H1 (cell line): Measurements from ENCODE around the gene MOB3C. TPM values are rescaled to one million over a fixed set of nuclear protein-coding genes. Genes with fewer than 3 reads are reported as not detected.

Experiments used
- CTCF ChIA-PET: fragments of 300-600 bp; sonication (Branson Sonifier 250); formaldehyde crosslinking; loops from one replicate; lab custom pipeline; 2021; ENCODE audit not compliant: partially characterized antibody; lab: Charles Lee
- POLR2A ChIA-PET: fragments of 300-600 bp; sonication (Branson Sonifier 250); formaldehyde crosslinking; loops from one replicate; lab custom pipeline; 2021; ENCODE audit warnings: inconsistent platforms; ENCODE audit not compliant: partially characterized antibody; lab: Charles Lee
- DNase-seq, 2 experiments: peaks; one replicate each; pipeline versions ENCODE4 v3.0.0 to v3.0.0-alpha.2; 2010 to 2022; ENCODE audit warnings: low spot score in 2 of 2, low read depth in 1 of 2, mixed read lengths in 1 of 2
- FAIRE-seq: peaks from 2 replicates; lab custom pipeline; 2011; peaks lifted over from hg19 to GRCh38; lab: Jason Lieb, UNC
- H2AFZ ChIP-seq: 2 replicates; pipeline ENCODE4 v1.8.1; 2012; ENCODE audit warnings: low read length, inconsistent platforms
- H2AK5ac ChIP-seq: 2 replicates; pipeline ENCODE4 v1.6.1; 2013; ENCODE audit warnings: low read depth, low read length
- H2BK120ac ChIP-seq: replicated peaks from 2 replicates; pipeline ENCODE3; 2013; ENCODE audit warnings: low read depth, low read length, inconsistent platforms
- H2BK12ac ChIP-seq: 2 replicates; pipeline ENCODE4 v1.6.1; 2013; ENCODE audit warnings: low read depth, low read length
- H2BK15ac ChIP-seq: 2 replicates; pipeline ENCODE4 v1.6.1; 2013; ENCODE audit warnings: low read length
- H2BK20ac ChIP-seq: 2 replicates; pipeline ENCODE4 v1.6.1; 2013; ENCODE audit warnings: low read length
- H2BK5ac ChIP-seq: 2 replicates; pipeline ENCODE4 v1.6.1; 2013; ENCODE audit warnings: low read depth, low read length
- H3K14ac ChIP-seq: 2 replicates; pipeline ENCODE4 v1.6.1; 2013; ENCODE audit warnings: inconsistent platforms; ENCODE audit not compliant: insufficient read length
- H3K18ac ChIP-seq: 2 replicates; pipeline ENCODE4 v1.6.1; 2013; ENCODE audit warnings: low read length; ENCODE audit errors: extremely low read depth
- H3K23ac ChIP-seq: 2 replicates; pipeline ENCODE4 v1.6.1; 2013; ENCODE audit warnings: inconsistent platforms; ENCODE audit not compliant: insufficient read length
- H3K23me2 ChIP-seq: 2 replicates; pipeline ENCODE4 v1.6.1; 2013; ENCODE audit warnings: low read depth, low read length
- H3K27ac ChIP-seq: 2 replicates; pipeline ENCODE4 v1.6.1; 2011; ENCODE audit warnings: low read depth, low read length, inconsistent platforms
- H3K27me3 ChIP-seq, 4 experiments: replicated peaks in 1 of 4; 1 replicate in 1 of 4; 2 replicates in 3 of 4; pipeline versions ENCODE4 v1.6.1 to v1.8.1; 2011 to 2013; ENCODE audit warnings: low read length in 3 of 4, mild to moderate bottlenecking in 3 of 4, inconsistent platforms in 2 of 4, mixed read lengths in 2 of 4, moderate library complexity in 1 of 4; ENCODE audit not compliant: control insufficient read depth in 3 of 4, insufficient read depth in 3 of 4; ENCODE audit errors: extremely low read depth in 1 of 4
- H3K36me3 ChIP-seq, 4 experiments: 2 replicates each; pipeline versions ENCODE4 v1.6.1 to v1.8.1; 2011 to 2013; ENCODE audit warnings: mild to moderate bottlenecking in 4 of 4, low read length in 3 of 4, moderate library complexity in 2 of 4, control low read depth in 1 of 4, inconsistent platforms in 1 of 4; ENCODE audit not compliant: insufficient read depth in 4 of 4, control insufficient read depth in 2 of 4
- H3K4ac ChIP-seq: replicated peaks from 2 replicates; pipeline ENCODE3; 2013; ENCODE audit warnings: low read length, low read depth, mixed read lengths, inconsistent platforms; ENCODE audit not compliant: insufficient read length
- H3K4me1 ChIP-seq, 4 experiments: replicated peaks in 1 of 4; 1 replicate in 1 of 4; 2 replicates in 3 of 4; pipeline versions ENCODE4 v1.6.1 to v1.8.1; 2011 to 2013; ENCODE audit warnings: low read length in 3 of 4, inconsistent platforms in 2 of 4, mixed read lengths in 1 of 4; ENCODE audit not compliant: insufficient read depth in 4 of 4, control insufficient read depth in 3 of 4
- H3K4me2 ChIP-seq, 2 experiments: 2 replicates each; pipeline versions ENCODE4 v1.6.1 to v1.8.1; 2011 to 2013; ENCODE audit warnings: low read depth in 2 of 2, low read length in 2 of 2, control low read depth in 1 of 2, inconsistent platforms in 1 of 2, mild to moderate bottlenecking in 1 of 2; ENCODE audit not compliant: insufficient read depth in 1 of 2
- H3K4me3 ChIP-seq, 4 experiments: fragments of 200-600, 300-600 bp in 1 of 4; sonication (generic), shearing (Covaris generic), sonication (Bioruptor Twin) in 1 of 4; 2 replicates each; pipeline versions ENCODE4 v1.5.1 to v1.8.1; 2011 to 2016; ENCODE audit warnings: low read length in 4 of 4, low read depth in 3 of 4, control low read depth in 2 of 4, inconsistent platforms in 2 of 4, mild to moderate bottlenecking in 2 of 4, mixed read lengths in 1 of 4, moderate library complexity in 1 of 4; ENCODE audit not compliant: insufficient read depth in 2 of 4; ENCODE audit errors: extremely low read depth in 1 of 4
- H3K56ac ChIP-seq: replicated peaks from 2 replicates; pipeline ENCODE3; 2013; ENCODE audit warnings: low read depth, mild to moderate bottlenecking, mixed read lengths, low read length, inconsistent platforms; ENCODE audit not compliant: insufficient read length
- H3K79me1 ChIP-seq: 2 replicates; pipeline ENCODE4 v1.6.1; 2013; ENCODE audit warnings: low read depth, low read length, control low read depth
- H3K79me2 ChIP-seq, 2 experiments: 2 replicates each; pipeline versions ENCODE4 v1.6.1 to v1.8.1; 2012 to 2013; ENCODE audit warnings: low read length in 2 of 2, mild to moderate bottlenecking in 2 of 2, inconsistent platforms in 1 of 2; ENCODE audit not compliant: insufficient read depth in 2 of 2, control insufficient read depth in 1 of 2
- H3K9ac ChIP-seq, 4 experiments: replicated peaks in 1 of 4; 1 replicate in 1 of 4; 2 replicates in 3 of 4; pipeline versions ENCODE4 v1.6.1 to v1.8.1; 2011 to 2013; ENCODE audit warnings: low read depth in 3 of 4, low read length in 3 of 4, control low read depth in 2 of 4, mild to moderate bottlenecking in 2 of 4, moderate library complexity in 2 of 4, inconsistent platforms in 1 of 4; ENCODE audit errors: extremely low read depth in 1 of 4
- H3K9me3 ChIP-seq, 2 experiments: 2 replicates each; pipeline versions ENCODE4 v1.6.1 to v1.8.1; 2012 to 2013; ENCODE audit warnings: mild to moderate bottlenecking in 2 of 2, moderate library complexity in 2 of 2, control low read depth in 1 of 2, inconsistent platforms in 1 of 2, low read depth in 1 of 2, low read length in 1 of 2, mixed read lengths in 1 of 2; ENCODE audit not compliant: insufficient read depth in 2 of 2
- H4K20me1 ChIP-seq, 2 experiments: replicated peaks in 1 of 2; 2 replicates each; pipeline versions ENCODE3 to v1.8.1; 2011 to 2013; ENCODE audit warnings: inconsistent platforms in 2 of 2, low read length in 2 of 2, mild to moderate bottlenecking in 1 of 2; ENCODE audit not compliant: insufficient read depth in 2 of 2, control insufficient read depth in 1 of 2
- H4K5ac ChIP-seq: 2 replicates; pipeline ENCODE4 v1.6.1; 2013; ENCODE audit warnings: low read length, low read depth, mixed read lengths, inconsistent platforms; ENCODE audit not compliant: insufficient read length
- H4K8ac ChIP-seq: 2 replicates; pipeline ENCODE4 v1.8.0; 2013; ENCODE audit warnings: mild to moderate bottlenecking, moderate library complexity, low read length, inconsistent platforms; ENCODE audit not compliant: insufficient read depth; ENCODE audit errors: extremely low read depth
- H4K91ac ChIP-seq: replicated peaks from 2 replicates; pipeline ENCODE3; 2013; ENCODE audit warnings: low read length, mixed read lengths, inconsistent platforms; ENCODE audit not compliant: insufficient read length
- ATF3 ChIP-seq: IDR thresholded peaks from 2 replicates; pipeline ENCODE4 v1.6.1; 2011; ENCODE audit warnings: low read depth, mild to moderate bottlenecking, low read length; ENCODE audit not compliant: insufficient read depth
- EZH2 ChIP-seq: fragments of 200-600 bp; sonication (generic); IDR thresholded peaks from 2 replicates; pipeline ENCODE4 v1.7.1; 2012; ENCODE audit warnings: low read depth, mild to moderate bottlenecking, moderate library complexity, low read length, inconsistent platforms; ENCODE audit not compliant: severe bottlenecking
- JUN ChIP-seq: IDR thresholded peaks from 2 replicates; pipeline ENCODE4 v1.6.1; 2011; ENCODE audit warnings: low read depth, mild to moderate bottlenecking, improper control_type of control experiment, low read length
- MAX ChIP-seq: IDR thresholded peaks from 2 replicates; pipeline ENCODE4 v1.6.1; 2012; ENCODE audit warnings: inconsistent platforms
- RAD21 ChIP-seq, 2 experiments: IDR thresholded peaks in 1 of 2; conservative IDR thresholded peaks in 1 of 2; 2 replicates each; pipeline ENCODE4 v1.6.1; 2011; ENCODE audit warnings: low read depth in 2 of 2, low read length in 2 of 2, improper control_type of control experiment in 1 of 2, inconsistent platforms in 1 of 2, mild to moderate bottlenecking in 1 of 2, moderate library complexity in 1 of 2
- SIX5 ChIP-seq: IDR thresholded peaks from 2 replicates; pipeline ENCODE4 v1.6.1; 2011; ENCODE audit warnings: mild to moderate bottlenecking, low read depth, low read length
- SP1 ChIP-seq: IDR thresholded peaks from 2 replicates; pipeline ENCODE4 v1.6.1; 2011; ENCODE audit warnings: low read depth, low read length
- SP4 ChIP-seq: IDR thresholded peaks from 2 replicates; pipeline ENCODE4 v1.6.1; 2012; ENCODE audit warnings: low read length, inconsistent platforms
- SRF ChIP-seq: IDR thresholded peaks from 2 replicates; pipeline ENCODE4 v1.6.1; 2011; ENCODE audit warnings: mild to moderate bottlenecking, low read depth, low read length, moderate library complexity
- TAF7 ChIP-seq: optimal IDR thresholded peaks from 2 replicates; pipeline ENCODE3; 2011; ENCODE audit warnings: low read depth, mild to moderate bottlenecking, inconsistent platforms, low read length, moderate library complexity, borderline replicate concordance
- WGBS, 2 experiments: shearing (Covaris generic) in 1 of 2; methylation state at CpG; one replicate each; pipeline versions ENCODE4 v1.1.6 to v1.1.7; 2013 to 2015; ENCODE audit warnings: low lambda C conversion rate in 2 of 2, mixed read lengths in 2 of 2, inconsistent platforms in 1 of 2, low coverage in 1 of 2, missing lambda C conversion rate in 1 of 2; ENCODE audit not compliant: insufficient replicate concordance in 2 of 2, insufficient coverage in 1 of 2, insufficient read length in 1 of 2; ENCODE audit errors: extremely low coverage in 1 of 2, missing lambda C conversion rate in 1 of 2; 5-methylcytosine and 5-hydroxymethylcytosine counted together
- polyA plus RNA-seq, 7 experiments: library from polyadenylated mRNA; depleted of rRNA in 3 of 7; stranded (reverse) in 5 of 7; unstranded in 2 of 7; fragments of >200 nt in 5 of 7; fragments of 200-250 nt in 2 of 7; gene quantifications; 1 replicate in 5 of 7; 2 replicates in 1 of 7; 4 replicates in 1 of 7; pipeline versions ENCODE4 v1.2.1 to v1.2.3, GENCODE V29; 2011 to 2013; ENCODE audit warnings: missing spikeins in 2 of 7, mixed read lengths in 2 of 7
- total RNA-seq: library from RNA; stranded (reverse); fragmentation: NEBNext Ultra II Directional; extraction: Animal tissue kit (Norgen Biotek cat#: 25700); gene quantifications from 2 replicates; pipeline ENCODE4 v1.2.1, GENCODE V29; 2021

Gene MOB3C
- total and polyA plus RNA-seq, 2 of the 8 experiments (the other 6 are each of a cell fraction or from before 2014, with no cell fraction given), result 5.8 to 6.6 TPM

- WGBS, 2 experiments, result 89% methylated on average over 2 of the region's 2 CpGs; no CpG with 5 or more reads in 1 of the 2 experiments
- no peak overlapping the region for H3K4ac ChIP-seq
- H3K36me3 ChIP-seq, result no peaks in the 10 kb centered on the region; a peak in 1 of 8 replicates
- no peaks in the 10 kb centered on the region for H3K79me1 ChIP-seq
- no peak overlapping the region for H3K18ac ChIP-seq
- H4K91ac ChIP-seq, result no peak overlapping the region
- no peak overlapping the region for H2BK5ac ChIP-seq
- H3K4me3 ChIP-seq, result no peak overlapping the region
- no peak overlapping the region for H2BK12ac ChIP-seq
- FAIRE-seq (no peak), DNase-seq (no peak)
- H2BK20ac ChIP-seq, result no peak overlapping the region
- TF ChIP-seq RAD21 (IDR thresholded peaks at IDR 0.05 in 1 of 2, conservative IDR thresholded peaks at IDR 0.05 in 1 of 2; ENCODE audit: low read depth in 2 of 2, low read length in 2 of 2) (no peak), SRF (no peak), SP1 (no peak), SIX5 (no peak), ATF3 (no peak), SP4 (no peak), JUN (no peak), TAF7 (no peak), MAX (no peak), EZH2 (no peak)
- H2BK120ac ChIP-seq, result no peak overlapping the region
- peaks cover 6% of the 10 kb centered on the region; the same call in 1 of the 2 replicates for H3K23me2 ChIP-seq
- 0 out of 2 replicates have a peak overlapping the region, but pooled peaks have one; percentile 47 for H2AK5ac ChIP-seq
- H3K4me2 ChIP-seq, result no peak overlapping the region
- H2BK15ac ChIP-seq, result no peak overlapping the region
- H3K27ac ChIP-seq, result no peak overlapping the region
- no peaks in the 10 kb centered on the region for H3K79me2 ChIP-seq
- H3K27me3 ChIP-seq, result 0 out of 7 replicates have a peak, but pooled peaks cover 0 to 2% (median 0%) of the 10 kb centered on the region in 4 experiments
- CTCF ChIA-PET, result interaction anchor here (1.0 to 10.7 kb wide), 8 partner anchors 13 to 160 kb away, joined by 3 to 126 read pairs (median 6); partner anchors contain the start of gene MOB3C
- H3K14ac ChIP-seq, result no peak overlapping the region
- H4K20me1 ChIP-seq, result peaks cover 0 to 3% of the 10 kb centered on the region in 2 experiments
- H3K56ac ChIP-seq, result no peak overlapping the region
- no peak overlapping the region for H2AFZ ChIP-seq
- no peak overlapping the region for H4K5ac ChIP-seq
- no peak overlapping the region for H3K9ac ChIP-seq
- peaks cover 0 to 8% (median 4%) of the 10 kb centered on the region in 4 experiments; a peak in 5 of 7 replicates for H3K4me1 ChIP-seq
- no peaks in the 10 kb centered on the region for H3K9me3 ChIP-seq
- no peak overlapping the region for H4K8ac ChIP-seq
- H3K23ac ChIP-seq, result no peak overlapping the region
- POLR2A ChIA-PET, result interaction anchor here (0.9 to 2.3 kb wide), 2 partner anchors 10 to 11 kb away, joined by 4 to 8 read pairs; partner anchors contain the start of gene MOB3C
Observed at GRCh38 chr1:46606255-46606965, 10.2 kb downstream of the MOB3C start.
